Cardiac muscle cell (in vitro differentiated cells and primary cell): Measurements from ENCODE around the gene TDP1. TPM values are rescaled to one million over a fixed set of nuclear protein-coding genes. Genes with fewer than 3 reads are reported as not detected.
A peak's percentile ranks its signal among the peaks of the same experiment; 100 is the strongest.

Source experiments
- DNase-seq, 2 donors: peaks; one replicate each; pipeline versions ENCODE4 v3.0.0 to v3.0.0-alpha.2; 2010 to 2017; ENCODE audit warnings: low read depth in 1 of 2, low spot score in 1 of 2
- H3K27ac ChIP-seq: fragments of 200-600 bp; sonication (generic); 2 replicates; pipeline ENCODE4 v1.5.1; 2016
- H3K27me3 ChIP-seq: fragments of 200-600 bp; sonication (generic); 2 replicates; pipeline ENCODE4 v1.6.0; 2016; ENCODE audit warnings: control low read depth
- H3K36me3 ChIP-seq: fragments of 200-600 bp; sonication (generic); 2 replicates; pipeline ENCODE4 v1.5.1; 2016; ENCODE audit warnings: control low read depth
- H3K4me1 ChIP-seq: fragments of 200-600 bp; sonication (generic); 2 replicates; pipeline ENCODE4 v1.8.1; 2017; ENCODE audit warnings: low read depth, mild to moderate bottlenecking, mixed run types
- H3K4me3 ChIP-seq: fragments of 200-600 bp; sonication (generic); 2 replicates; pipeline ENCODE4 v1.5.1; 2016; ENCODE audit warnings: mild to moderate bottlenecking
- H3K9me3 ChIP-seq: fragments of 200-600 bp; sonication (generic); 2 replicates; pipeline ENCODE4 v1.5.1; 2017; ENCODE audit warnings: low read depth, mild to moderate bottlenecking, control low read depth
- CTCF ChIP-seq: IDR thresholded peaks from 2 replicates; pipeline ENCODE4 v1.5.1; 2012; ENCODE audit warnings: low read depth, mild to moderate bottlenecking, low read length
- polyA plus RNA-seq: library from polyadenylated mRNA; unstranded; fragments of >200 nt; fragmentation: Nextera tagmentation; extraction: Ambion mirVana; gene quantifications from 2 replicates; pipeline ENCODE4 v1.2.1, GENCODE V29; 2016
- total RNA-seq: library from RNA; depleted of rRNA; stranded (reverse); fragments of >200 nt; gene quantifications from 2 replicates; pipeline ENCODE4 v1.2.3, GENCODE V29; 2016

TDP1 gene
- total and polyA plus RNA-seq, 2 experiments from 2014 or later, result 26.6 to 35.0 TPM

GRCh38 chr14:90053044-90053443 is 97.3 kb downstream of the TDP1 start:
- no peak for TF ChIP-seq CTCF
- Histone ChIP-seq H3K27me3 (peaks cover 17% of the 10 kb centered on the region), H3K36me3 (no peaks in the 10 kb centered on the region), H3K9me3 (no peaks in the 10 kb centered on the region), H3K27ac (no peak overlapping the region), H3K4me1 (peaks cover 6% of the 10 kb centered on the region), H3K4me3 (no peak overlapping the region)
- no peak for DNase-seq

GRCh38 chr14:90054803-90055202 is 99.1 kb downstream of the TDP1 start:
- no peaks in the 10 kb centered on the region for H3K36me3 ChIP-seq
- H3K9me3 ChIP-seq, result no peaks in the 10 kb centered on the region
- DNase-seq, result no peak
- peaks cover 34% of the 10 kb centered on the region for H3K27me3 ChIP-seq
- peaks cover 6% of the 10 kb centered on the region for H3K4me1 ChIP-seq
- H3K27ac ChIP-seq, result no peak overlapping the region
- no peak overlapping the region for H3K4me3 ChIP-seq
- no peak for TF ChIP-seq CTCF

GRCh38 chr14:90056826-90057225 is 101.1 kb downstream of the TDP1 start:
- no peak for TF ChIP-seq CTCF
- Histone ChIP-seq H3K36me3 (no peaks in the 10 kb centered on the region), H3K27me3 (peaks cover 54% of the 10 kb centered on the region), H3K4me3 (no peak overlapping the region), H3K4me1 (peaks cover 6% of the 10 kb centered on the region), H3K27ac (no peak overlapping the region), H3K9me3 (no peaks in the 10 kb centered on the region)
- peak in 1 of 2 donors; percentile 51 for DNase-seq

- Histone ChIP-seq H3K27me3 (peaks cover 72% of the 10 kb centered on the region), H3K36me3 (no peaks in the 10 kb centered on the region), H3K4me3 (no peak overlapping the region), H3K27ac (no peak overlapping the region), H3K9me3 (no peaks in the 10 kb centered on the region), H3K4me1 (peaks cover 6% of the 10 kb centered on the region)
- no peak for DNase-seq
- TF ChIP-seq CTCF, result no peak
Measured at GRCh38 chr14:90058876-90059458, 103.2 kb downstream of the TDP1 start.

GRCh38 chr14:90060312-90060964 is 104.7 kb downstream of the TDP1 start:
- Histone ChIP-seq H3K27me3 (peaks cover 77% of the 10 kb centered on the region), H3K36me3 (no peaks in the 10 kb centered on the region)

More at GRCh38 chr14:90060312-90060964, 104.7 kb downstream of the TDP1 start:
- peak; percentile 58 to 75 for DNase-seq
- H3K27ac ChIP-seq, result no peak overlapping the region
- no peaks in the 10 kb centered on the region for H3K9me3 ChIP-seq
- H3K4me3 ChIP-seq, result peak overlapping the region; percentile 37
- H3K4me1 ChIP-seq, result peaks cover 6% of the 10 kb centered on the region
- peak; percentile 58 for TF ChIP-seq CTCF
